IMR-90 (cell line): ENCODE measurements around the gene PDZD11. TPM values are rescaled to one million over a fixed set of nuclear protein-coding genes. Genes with fewer than 3 reads are reported as not detected.

Source experiments
- ATAC-seq: fragments of 200-7000 bp; cut with Tn5 transposase; 2 replicates; pipeline ENCODE4 v1.9.1; 2020; ENCODE audit warnings: low read depth, mild to moderate bottlenecking, moderate library complexity
- Bru-seq: library from RNA; stranded (reverse); fragments of 400-500 nt; gene quantifications from one replicate; lab custom pipeline; 2021; lab: Mats Ljungman, UMichigan
- BruChase-seq, 2 experiments: library from RNA; stranded (reverse); fragments of 400-500 nt; gene quantifications; one replicate each; lab custom pipeline; 2021; lab: Mats Ljungman, UMichigan
- BruUV-seq: library from RNA; stranded (reverse); fragments of 400-500 nt; replicated peaks from 2 replicates; lab custom pipeline; 2021; lab: Mats Ljungman, UMichigan
- CTCF ChIA-PET: fragments of 300-600 bp; formaldehyde crosslinking; extraction: SDS; loops from one replicate; lab custom pipeline; 2021; ENCODE audit warnings: antibody characterized with exemption; lab: Yijun Ruan, JAX
- POLR2A ChIA-PET: fragments of 300-600 bp; sonication (Branson Sonifier 250); formaldehyde crosslinking; loops from one replicate; lab custom pipeline; 2022; ENCODE audit warnings: antibody characterized with exemption; ENCODE audit not compliant: unreplicated experiment; lab: Charles Lee
- DNase-seq: peaks from one replicate; pipeline ENCODE4 v3.0.0; 2013
- H2AFZ ChIP-seq: replicated peaks from 2 replicates; pipeline ENCODE3; 2013; ENCODE audit warnings: low read length, mild to moderate bottlenecking; ENCODE audit not compliant: poor library complexity
- H2AK5ac ChIP-seq: 2 replicates; pipeline ENCODE4 v1.6.1; 2013; ENCODE audit warnings: low read depth, low read length, inconsistent platforms
- H2AK9ac ChIP-seq: replicated peaks from 2 replicates; pipeline ENCODE3; 2013; ENCODE audit warnings: mild to moderate bottlenecking, low read depth, low read length, moderate library complexity; ENCODE audit not compliant: poor library complexity
- H2BK120ac ChIP-seq: 2 replicates; pipeline ENCODE4 v1.6.1; 2013; ENCODE audit warnings: low read depth, low read length, inconsistent platforms
- H2BK15ac ChIP-seq: 3 replicates; pipeline ENCODE4 v1.6.1; 2013; ENCODE audit warnings: low read depth, low read length, inconsistent platforms
- H2BK20ac ChIP-seq: 2 replicates; pipeline ENCODE4 v1.6.1; 2013; ENCODE audit warnings: low read depth, mild to moderate bottlenecking, inconsistent platforms, low read length, moderate library complexity
- H2BK5ac ChIP-seq: 2 replicates; pipeline ENCODE4 v1.6.1; 2013; ENCODE audit warnings: mild to moderate bottlenecking, low read depth, low read length, inconsistent platforms; ENCODE audit not compliant: poor library complexity, severe bottlenecking
- H3K14ac ChIP-seq: replicated peaks from 2 replicates; pipeline ENCODE4 v1.6.1; 2013; ENCODE audit warnings: low read depth, low read length, inconsistent platforms
- H3K18ac ChIP-seq: 2 replicates; pipeline ENCODE4 v1.6.1; 2013; ENCODE audit warnings: low read depth, low read length, control low read depth
- H3K23ac ChIP-seq: 2 replicates; pipeline ENCODE4 v1.6.1; 2013; ENCODE audit warnings: low read depth, low read length, inconsistent platforms
- H3K27ac ChIP-seq: 2 replicates; pipeline ENCODE4 v1.5.1; 2013; ENCODE audit warnings: mild to moderate bottlenecking, control low read depth, low read length; ENCODE audit not compliant: insufficient read depth
- H3K27me3 ChIP-seq: 2 replicates; pipeline ENCODE4 v1.6.1; 2013; ENCODE audit warnings: low read length; ENCODE audit not compliant: control insufficient read depth, insufficient read depth
- H3K36me3 ChIP-seq: 2 replicates; pipeline ENCODE4 v1.6.1; 2013; ENCODE audit warnings: low read length, mixed read lengths; ENCODE audit not compliant: control insufficient read depth, insufficient read depth
- H3K4ac ChIP-seq: 2 replicates; pipeline ENCODE4 v1.6.1; 2013; ENCODE audit warnings: low read depth, low read length, inconsistent platforms
- H3K4me1 ChIP-seq: 2 replicates; pipeline ENCODE4 v1.6.1; 2013; ENCODE audit warnings: low read length, mixed read lengths; ENCODE audit not compliant: control insufficient read depth, insufficient read depth
- H3K4me2 ChIP-seq: 2 replicates; pipeline ENCODE4 v1.6.1; 2013; ENCODE audit warnings: low read depth, mild to moderate bottlenecking, control low read depth, low read length, moderate library complexity
- H3K4me3 ChIP-seq: 2 replicates; pipeline ENCODE4 v1.5.1; 2013; ENCODE audit warnings: low read depth, mild to moderate bottlenecking, control low read depth, low read length, moderate library complexity; ENCODE audit not compliant: insufficient read depth
- H3K56ac ChIP-seq: 2 replicates; pipeline ENCODE4 v1.6.1; 2013; ENCODE audit warnings: low read length, inconsistent platforms; ENCODE audit not compliant: insufficient read depth; ENCODE audit errors: extremely low read depth
- H3K79me1 ChIP-seq, 2 experiments: 2 replicates each; pipeline ENCODE4 v1.6.1; 2013; ENCODE audit warnings: low read length in 2 of 2, inconsistent platforms in 1 of 2, low read depth in 1 of 2
- H3K9ac ChIP-seq: 2 replicates; pipeline ENCODE4 v1.6.1; 2013; ENCODE audit warnings: low read depth, low read length, control low read depth
- H3K9me1 ChIP-seq: 2 replicates; pipeline ENCODE4 v1.6.1; 2013; ENCODE audit warnings: low read length, inconsistent platforms; ENCODE audit not compliant: insufficient read depth
- H3K9me3 ChIP-seq: 2 replicates; pipeline ENCODE4 v1.6.1; 2013; ENCODE audit warnings: low read length; ENCODE audit not compliant: control insufficient read depth, insufficient read depth
- H4K20me1 ChIP-seq: 2 replicates; pipeline ENCODE4 v1.6.1; 2013; ENCODE audit warnings: low read length, inconsistent platforms; ENCODE audit not compliant: insufficient read depth
- H4K5ac ChIP-seq: 2 replicates; pipeline ENCODE4 v1.6.1; 2013; ENCODE audit warnings: mild to moderate bottlenecking, low read depth, low read length, control low read depth
- H4K8ac ChIP-seq, 2 experiments: 2 replicates each; pipeline ENCODE4 v1.6.1; 2013; ENCODE audit warnings: low read depth in 2 of 2, low read length in 2 of 2, control low read depth in 1 of 2, inconsistent platforms in 1 of 2
- H4K91ac ChIP-seq: 2 replicates; pipeline ENCODE4 v1.6.1; 2013; ENCODE audit warnings: low read depth, low read length, inconsistent platforms; ENCODE audit not compliant: insufficient read depth
- CEBPB ChIP-seq: IDR thresholded peaks from 2 replicates; pipeline ENCODE4 v1.6.1; 2012; ENCODE audit warnings: low read depth, low read length, improper control_type of control experiment
- MXI1 ChIP-seq: IDR thresholded peaks from 2 replicates; pipeline ENCODE4 v1.6.1; 2012; ENCODE audit warnings: low read depth, mild to moderate bottlenecking, low read length, moderate library complexity, borderline replicate concordance
- POLR2A ChIP-seq: IDR thresholded peaks from 2 replicates; pipeline ENCODE4 v1.6.1; 2012; ENCODE audit warnings: mild to moderate bottlenecking, low read depth, low read length
- WGBS, 2 experiments: methylation state at CpG; one replicate each; pipeline versions ENCODE4 v1.1.5 to v1.1.7; 2013; ENCODE audit warnings: missing lambda C conversion rate in 2 of 2; ENCODE audit not compliant: insufficient read length in 1 of 2; ENCODE audit errors: extremely low coverage in 2 of 2; 5-methylcytosine and 5-hydroxymethylcytosine counted together
- dilution Hi-C: fragments of 300-500 bp; cut with HindIII; formaldehyde crosslinking; loops from one replicate; pipeline ENCODE4 v1.14.3; 2018; ENCODE audit warnings: low sequenced_read_pairs; ENCODE audit not compliant: unreplicated experiment
- in situ Hi-C: fragments of 300-500 bp; cut with MboI; formaldehyde crosslinking; loops from 3 replicates; pipeline ENCODE4 v1.14.3; 2019; ENCODE audit warnings: low sequenced_read_pairs, inconsistent platforms, mixed read lengths
- intact Hi-C: fragments of 100-400 bp; cut with micrococcal nuclease; formaldehyde crosslinking; loops from 2 replicates; pipeline ENCODE4 v1.10.0; 2022
- long read RNA-seq: library from polyadenylated mRNA; unstranded; transcript quantifications from one replicate; pipeline ENCODE4 v2.0.0, GENCODE V29; 2021; ENCODE audit not compliant: unreplicated experiment
- polyA plus RNA-seq, 3 experiments: library from polyadenylated mRNA; depleted of rRNA; stranded (reverse); fragments of >200 nt; gene quantifications; 2 replicates each; pipeline ENCODE4 v1.2.3, GENCODE V29; 2012; ENCODE audit warnings: low replicate concordance in 1 of 3
- total RNA-seq: library from RNA; depleted of rRNA; stranded (reverse); fragments of >200 nt; gene quantifications from 2 replicates; pipeline ENCODE4 v1.2.3, GENCODE V29; 2012; rRNA removed

PDZD11 gene
- total RNA-seq (66.4 and 84.1 TPM in 2 replicates), polyA plus RNA-seq (2012; rRNA removed) (100 and 105 TPM in 2 replicates), Bru-seq, nascent RNA (percentile 59 among the genes with signal in this experiment), BruChase-seq, experiment 1, labeled RNA remaining after a 6-hour chase (percentile 63 among the genes with signal in this experiment), BruChase-seq, experiment 2, labeled RNA remaining after a 2-hour chase (percentile 51 among the genes with signal in this experiment)
- polyA plus RNA-seq (2012; cell fraction: cytosol; rRNA removed) = 38.7 and 52.6 TPM in 2 replicates
- polyA plus RNA-seq (2012; cell fraction: nucleus; rRNA removed; ENCODE audit: low replicate concordance) = 20.3 and 83.3 TPM in 2 replicates
- long read RNA-seq, transcript PDZD11-201 (7 exons, 1,043 nt) = major isoform, 32 of 42 reads
- long read RNA-seq, partial matches to known transcripts = 2 of 42 reads
- long read RNA-seq, other reads (novel, unspliced or antisense) = 4 of 42 reads

GRCh38 chrX:70289793-70290770, at the start of gene PDZD11, which contains the start of gene KIF4A:
TSS of gene PDZD11 (minus strand) at chrX:70289927. CDS start at chrX:70289341, 586 bp downstream.
TSS of gene KIF4A (plus strand) at chrX:70290104. CDS start at chrX:70290459, 355 bp downstream.
- Histone ChIP-seq H3K4me1 (peaks cover 2% of the 10 kb centered on the region; the same call in 1 of the 2 replicates), H4K8ac (peak within 1 kb of the TSS; percentile 66 to 84; a peak in 3 of 4 replicates), H4K5ac (peak within 1 kb of the TSS; percentile 60; the same call in 1 of the 2 replicates), H3K9ac (peak within 1 kb of the TSS; percentile 51), H3K27me3 (no peaks in the 10 kb centered on the region; the same call in 1 of the 2 replicates), H3K56ac (peak within 1 kb of the TSS; percentile 79), H4K91ac (peak within 1 kb of the TSS; percentile 72), H3K14ac (0 out of 2 replicates have a peak within 1 kb of the TSS, but pooled peaks have one; percentile 90), H2AK5ac (0 out of 2 replicates have a peak within 1 kb of the TSS, but pooled peaks have one; percentile 13), H3K4me3 (peak within 1 kb of the TSS; percentile 56), H2BK5ac (peak within 1 kb of the TSS; percentile 23), H2AFZ (peak within 1 kb of the TSS; percentile 90), H3K18ac (no peak within 1 kb of the TSS), H3K23ac (peak within 1 kb of the TSS; percentile 73), H3K4me2 (peak within 1 kb of the TSS; percentile 90), H3K27ac (peak within 1 kb of the TSS; percentile 58), H4K20me1 (no peaks in the 10 kb centered on the region), H3K79me1 (peaks cover 6 to 15% of the 10 kb centered on the region in 2 experiments), H2BK20ac (no peak within 1 kb of the TSS), H3K9me1 (no peaks in the 10 kb centered on the region), H2BK15ac (0 out of 3 replicates have a peak within 1 kb of the TSS, but pooled peaks have one; percentile 18), H2BK120ac (0 out of 2 replicates have a peak within 1 kb of the TSS, but pooled peaks have one; percentile 17), H3K9me3 (no peaks in the 10 kb centered on the region), H2AK9ac (peak within 1 kb of the TSS; percentile 92), H3K4ac (peak within 1 kb of the TSS; percentile 61), H3K36me3 (no peaks in the 10 kb centered on the region)
- TSS peak; percentile 69 for BruUV-seq
- CTCF ChIA-PET = no interaction called here
- POLR2A ChIA-PET = no interaction called here
- ATAC-seq (peak; percentile 99), DNase-seq (peak; percentile 76)
- WGBS, 2 experiments = 8% methylated on average over 4 of the region's 62 CpGs; no CpG with 5 or more reads in 1 of the 2 experiments
- TF ChIP-seq POLR2A (peak; percentile 23; the same call in 1 of the 2 replicates), MXI1 (peak; percentile 85; the same call in 1 of the 2 replicates), CEBPB (no peak)
- dilution Hi-C loops = no loop called here
- in situ Hi-C loops = no loop called here
- intact Hi-C loops = loop anchor here (1.0 to 5.0 kb wide), 3 partner anchors 122 to 158 kb away; partner anchors contain the start of gene IGBP1
